ENCODE measurements around the gene CBX4.
A peak's percentile ranks its signal among the peaks of the same experiment; 100 is the strongest.

The CBX4 gene

GRCh38 chr17:79822583-79823124 lies 16.6 kb downstream of the CBX4 start:
- H3K27ac ChIP-seq = no peak overlapping the region
- no peaks in the 10 kb centered on the region for H3K36me3 ChIP-seq
- TF ChIP-seq Cebpa-rat (IDR thresholded peaks at IDR 0.05) = no peak
- no peak overlapping the region for H3K4me3 ChIP-seq
- no peak overlapping the region for H3K4me2 ChIP-seq
- peaks cover 36% of the 10 kb centered on the region for H3K27me3 ChIP-seq
- H4K20me1 ChIP-seq = 0 out of 2 replicates have a peak, but pooled peaks cover 9% of the 10 kb centered on the region
- H3K9me3 ChIP-seq = no peaks in the 10 kb centered on the region
- peaks cover 25% of the 10 kb centered on the region for H3K4me1 ChIP-seq
- H3K9ac ChIP-seq = no peak overlapping the region

- Histone ChIP-seq H3K27me3 (peaks cover 47% of the 10 kb centered on the region), H3K4me2 (no peak overlapping the region), H3K27ac (no peak overlapping the region), H3K4me3 (no peak overlapping the region), H3K9me3 (no peaks in the 10 kb centered on the region), H3K36me3 (no peaks in the 10 kb centered on the region), H4K20me1 (0 out of 2 replicates have a peak, but pooled peaks cover 9% of the 10 kb centered on the region), H3K4me1 (peaks cover 16% of the 10 kb centered on the region), H3K9ac (no peak overlapping the region)
- TF ChIP-seq Cebpa-rat (IDR thresholded peaks at IDR 0.05) = no peak
These were observed 17.7 kb downstream of the CBX4 start for GRCh38 chr17:79821331-79822095.

GRCh38 chr17:79820959-79821330 lies 18.3 kb downstream of the CBX4 start:
- Histone ChIP-seq H4K20me1 (peaks cover 12% of the 10 kb centered on the region), H3K4me1 (peaks cover 11% of the 10 kb centered on the region), H3K4me2 (no peak overlapping the region), H3K4me3 (no peak overlapping the region), H3K9me3 (no peaks in the 10 kb centered on the region), H3K36me3 (no peaks in the 10 kb centered on the region), H3K9ac (no peak overlapping the region), H3K27me3 (peaks cover 53% of the 10 kb centered on the region), H3K27ac (no peak overlapping the region)
- TF ChIP-seq Cebpa-rat (IDR thresholded peaks at IDR 0.05) = no peak

- H3K27me3 ChIP-seq = peaks cover 65% of the 10 kb centered on the region
- peaks cover 24% of the 10 kb centered on the region for H4K20me1 ChIP-seq
- peaks cover 14% of the 10 kb centered on the region for H3K4me1 ChIP-seq
- no peaks in the 10 kb centered on the region for H3K9me3 ChIP-seq
- H3K4me2 ChIP-seq = no peak overlapping the region
- no peaks in the 10 kb centered on the region for H3K36me3 ChIP-seq
- H3K9ac ChIP-seq = no peak overlapping the region
- H3K27ac ChIP-seq = no peak overlapping the region
- no peak overlapping the region for H3K4me3 ChIP-seq
- no peak for TF ChIP-seq Cebpa-rat (IDR thresholded peaks at IDR 0.05)
These were observed 19.5 kb downstream of the CBX4 start for GRCh38 chr17:79819534-79820276.

GRCh38 chr17:79819085-79819484 lies 20.2 kb downstream of the CBX4 start:
- H4K20me1 ChIP-seq = peaks cover 24% of the 10 kb centered on the region
- H3K9ac ChIP-seq = no peak overlapping the region
- peak overlapping the region; percentile 33; the same call in 1 of the 2 replicates for H3K4me2 ChIP-seq
- no peaks in the 10 kb centered on the region for H3K36me3 ChIP-seq
- no peaks in the 10 kb centered on the region for H3K9me3 ChIP-seq
- H3K27me3 ChIP-seq = peaks cover 72% of the 10 kb centered on the region
- TF ChIP-seq Cebpa-rat (IDR thresholded peaks at IDR 0.05) = no peak
- no peak overlapping the region for H3K4me3 ChIP-seq
- H3K27ac ChIP-seq = no peak overlapping the region
- peaks cover 19% of the 10 kb centered on the region for H3K4me1 ChIP-seq

GRCh38 chr17:79818026-79818758 lies 21.0 kb downstream of the CBX4 start:
- H3K36me3 ChIP-seq = no peaks in the 10 kb centered on the region
- peaks cover 24% of the 10 kb centered on the region for H4K20me1 ChIP-seq
- no peak overlapping the region for H3K27ac ChIP-seq
- peaks cover 81% of the 10 kb centered on the region for H3K27me3 ChIP-seq
- no peak overlapping the region for H3K4me3 ChIP-seq
- peaks cover 23% of the 10 kb centered on the region for H3K4me1 ChIP-seq
- no peak for TF ChIP-seq Cebpa-rat (IDR thresholded peaks at IDR 0.05)
- peak overlapping the region; percentile 33; the same call in 1 of the 2 replicates for H3K4me2 ChIP-seq
- no peaks in the 10 kb centered on the region for H3K9me3 ChIP-seq
- H3K9ac ChIP-seq = no peak overlapping the region

GRCh38 chr17:79815836-79816461 lies 23.3 kb downstream of the CBX4 start:
- Histone ChIP-seq H3K4me3 (no peak overlapping the region), H3K27ac (no peak overlapping the region), H3K9me3 (no peaks in the 10 kb centered on the region), H4K20me1 (peaks cover 44% of the 10 kb centered on the region), H3K9ac (no peak overlapping the region), H3K4me1 (peaks cover 44% of the 10 kb centered on the region), H3K36me3 (no peaks in the 10 kb centered on the region), H3K27me3 (peaks cover 96% of the 10 kb centered on the region), H3K4me2 (no peak overlapping the region)
- no peak for TF ChIP-seq Cebpa-rat (IDR thresholded peaks at IDR 0.05)

- Histone ChIP-seq H3K4me2 (no peak overlapping the region), H4K20me1 (peaks cover 47% of the 10 kb centered on the region), H3K4me1 (peaks cover 46% of the 10 kb centered on the region), H3K27me3 (peaks cover 100% of the 10 kb centered on the region), H3K9ac (no peak overlapping the region), H3K4me3 (no peak overlapping the region), H3K9me3 (no peaks in the 10 kb centered on the region), H3K36me3 (no peaks in the 10 kb centered on the region), H3K27ac (no peak overlapping the region)
- no peak for TF ChIP-seq Cebpa-rat (IDR thresholded peaks at IDR 0.05)
These were observed 24.0 kb downstream of the CBX4 start for GRCh38 chr17:79814974-79815835.

Measured in BLaER1 (cell line).